Suprapubic skin (tissue), 3 donors: ENCODE data around the gene RASSF8.

Experiments
- CTCF ChIP-seq, 2 donors: fragments of 200-600 bp in 1 of 2; fragments of 450-650 bp in 1 of 2; sonication (generic) in 1 of 2; IDR thresholded peaks; one replicate each; pipeline ENCODE4 v1.5.1; 2016 to 2019; ENCODE audit warnings: antibody characterized with exemption in 2 of 2, mild to moderate bottlenecking in 1 of 2, moderate library complexity in 1 of 2
- EP300 ChIP-seq: sonication (generic); formaldehyde crosslinking; IDR thresholded peaks from one replicate; pipeline ENCODE4 v1.6.1; 2017; ENCODE audit warnings: antibody characterized with exemption
- POLR2A ChIP-seq, 2 donors: fragments of 450-650 bp; IDR thresholded peaks; one replicate each; pipeline ENCODE4 v1.6.1; 2017; ENCODE audit warnings: antibody characterized with exemption in 2 of 2, mild to moderate bottlenecking in 2 of 2, moderate library complexity in 2 of 2

- TF ChIP-seq POLR2A (IDR thresholded peaks at IDR 0.05) (no peak), EP300 (no peak), CTCF (IDR thresholded peaks at IDR 0.05) (no peak)
These were observed 158.6 kb downstream of the RASSF8 start for GRCh38 chr12:26116829-26117715.
